HG03442 (cell line): Measurements from ENCODE around the gene BMP6.

Experiments
- ATAC-seq: cut with Tn5 transposase; IDR thresholded peaks from one replicate; pipeline ENCODE4 v1.9.1; 2021; ENCODE audit warnings: mild to moderate bottlenecking, moderate library complexity; ENCODE audit not compliant: unreplicated experiment

The BMP6 gene

GRCh38 chr6:7725849-7726415 lies at the start of gene BMP6:
BMP6 (plus strand) TSS chr6:7726099; CDS start chr6:7726956, 857 bp downstream.
- peak; percentile 78 for ATAC-seq

- no peak for ATAC-seq
These were observed 48.7 kb upstream of the BMP6 start for GRCh38 chr6:7677229-7677628.

GRCh38 chr6:7680393-7681075 lies 45.4 kb upstream of the BMP6 start:
- ATAC-seq = no peak

- no peak for ATAC-seq
These were observed 44.5 kb upstream of the BMP6 start for GRCh38 chr6:7681449-7681848.

GRCh38 chr6:7684076-7684475 lies 41.8 kb upstream of the BMP6 start:
- ATAC-seq = no peak

GRCh38 chr6:7684843-7685242 lies 41.1 kb upstream of the BMP6 start:
- ATAC-seq = no peak

- no peak for ATAC-seq
These were observed 40.6 kb upstream of the BMP6 start for GRCh38 chr6:7685276-7685675.

- ATAC-seq = no peak
These were observed 38.5 kb upstream of the BMP6 start for GRCh38 chr6:7687145-7688111.

- ATAC-seq = no peak
These were observed 34.9 kb upstream of the BMP6 start for GRCh38 chr6:7691021-7691420.

- no peak for ATAC-seq
These were observed 34.0 kb upstream of the BMP6 start for GRCh38 chr6:7691675-7692452.

- no peak for ATAC-seq
These were observed 33.5 kb upstream of the BMP6 start for GRCh38 chr6:7692453-7692784.

GRCh38 chr6:7693827-7694226 lies 32.1 kb upstream of the BMP6 start:
- ATAC-seq = no peak

GRCh38 chr6:7696061-7696460 lies 29.8 kb upstream of the BMP6 start:
- ATAC-seq = no peak

- ATAC-seq = no peak
These were observed 28.5 kb upstream of the BMP6 start for GRCh38 chr6:7697432-7697819.

GRCh38 chr6:7697820-7698623 lies 27.9 kb upstream of the BMP6 start:
- ATAC-seq = no peak

GRCh38 chr6:7701212-7701834 lies 24.6 kb upstream of the BMP6 start:
- ATAC-seq = no peak

GRCh38 chr6:7703148-7703680 lies 22.7 kb upstream of the BMP6 start:
- no peak for ATAC-seq

- ATAC-seq = no peak
These were observed 20.4 kb upstream of the BMP6 start for GRCh38 chr6:7705483-7705882.

- ATAC-seq = no peak
These were observed 19.6 kb upstream of the BMP6 start for GRCh38 chr6:7706269-7706668.

GRCh38 chr6:7707787-7708186 lies 18.1 kb upstream of the BMP6 start:
- no peak for ATAC-seq
